ENCODE results near the gene ZNF770. TPM values are rescaled to one million over a fixed set of nuclear protein-coding genes. Genes with fewer than 3 reads are reported as not detected.

Gene ZNF770
- polyA plus RNA-seq, 2 of the 4 experiments (the other 2 are of a cell fraction) = 24.9 to 46.2 TPM

DNA sequence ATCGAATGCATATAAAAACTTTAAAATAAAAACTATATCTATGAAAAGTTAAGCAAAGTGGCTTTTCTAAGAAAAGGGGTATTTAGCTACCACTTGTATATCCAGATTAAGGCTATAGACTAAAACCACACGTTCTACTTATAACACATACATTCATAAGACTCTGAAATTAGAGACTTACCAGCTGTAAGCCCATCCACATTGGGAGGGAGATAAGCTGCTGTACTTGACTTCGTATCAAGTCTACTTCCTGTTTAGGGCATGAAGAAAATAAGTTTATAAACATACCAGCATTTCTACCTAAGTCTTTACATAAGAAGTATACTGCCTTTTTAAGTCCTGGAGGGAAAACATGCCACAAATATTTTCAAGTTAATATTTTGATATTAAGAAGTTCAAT is 46.3 kb downstream of the ZNF770 start:
- POLR2A ChIA-PET = no interaction called here
- FAIRE-seq (peak; percentile 18), ATAC-seq (no peak), DNase-seq (ENCODE audit: low read depth in 1 of 2, low spot score in 1 of 2) (no peak)
- 84% methylated on average over 3 of the region's 3 CpGs for WGBS (ENCODE audit: missing lambda C conversion rate)
- Histone ChIP-seq H3K9me3 (no peaks in the 10 kb centered on the region), H3K27ac (no peak overlapping the region), H3K4me3 (no peak overlapping the region), H3K4me2 (no peak overlapping the region), H3K4me1 (no peaks in the 10 kb centered on the region)
- CTCF ChIA-PET = interaction anchor here (0.6 to 1.9 kb wide), 3 partner anchors 12 to 131 kb away, joined by 3 to 5 read pairs (median 4); partner anchors contain the start of gene AQR
- no peak for TF ChIP-seq RNF2 (IDR thresholded peaks at IDR 0.05; ENCODE audit: borderline replicate concordance, low read depth)
- TF ChIP-seq ZC3H11A (IDR thresholded peaks at IDR 0.05) = no peak
- no peak for TF ChIP-seq CHD4 (IDR thresholded peaks at IDR 0.05; ENCODE audit: borderline replicate concordance)
- TF ChIP-seq HEYL (CRISPR knock-in tag; IDR thresholded peaks at IDR 0.05) = no peak
- no peak for TF ChIP-seq RCOR1 (IDR thresholded peaks at IDR 0.05; ENCODE audit: low read depth, low read length)
- no peak for TF ChIP-seq RAD21 (conservative IDR thresholded peaks at IDR 0.05 in 1 of 2, IDR thresholded peaks at IDR 0.05 in 1 of 2)
- TF ChIP-seq ZFP36 (IDR thresholded peaks at IDR 0.05; ENCODE audit: borderline replicate concordance, partially characterized antibody) = no peak
- TF ChIP-seq POLR2AphosphoS2 (conservative IDR thresholded peaks at IDR 0.05; ENCODE audit: low read length) = no peak
- no peak for TF ChIP-seq RFX5 (IDR thresholded peaks at IDR 0.05)
- TF ChIP-seq FOXS1 (CRISPR knock-in tag; IDR thresholded peaks at IDR 0.05) = no peak
- TF ChIP-seq FOSL2 (IDR thresholded peaks at IDR 0.05) = no peak
- no peak for TF ChIP-seq FOSL2 (CRISPR knock-in tag; IDR thresholded peaks at IDR 0.05)
- TF ChIP-seq HOXB5 (CRISPR knock-in tag; IDR thresholded peaks at IDR 0.05) = no peak
- no peak for TF ChIP-seq HES2 (IDR thresholded peaks at IDR 0.05)
- TF ChIP-seq E2F6 (IDR thresholded peaks at IDR 0.05; ENCODE audit: borderline replicate concordance, low read depth) = no peak

GRCh38 chr15:34941185-34941698 is 46.8 kb downstream of the ZNF770 start:
- H3K27ac ChIP-seq = no peak overlapping the region
- CTCF ChIA-PET = interaction anchor here (0.6 to 2.8 kb wide), 5 partner anchors 13 to 233 kb away, joined by 3 to 8 read pairs (median 4); partner anchors contain the start of gene AQR
- POLR2A ChIA-PET = interaction anchor here (0.5 kb wide), 1 partner anchor 9 kb away, joined by 7 read pairs; no protein-coding TSS in a partner anchor
- H3K4me1 ChIP-seq = no peaks in the 10 kb centered on the region
- WGBS (ENCODE audit: missing lambda C conversion rate) = 91% methylated on average over 2 of the region's 2 CpGs
- no peak overlapping the region for H3K4me3 ChIP-seq
- DNase-seq (ENCODE audit: low read depth in 1 of 2, low spot score in 1 of 2) = no peak
- no peaks in the 10 kb centered on the region for H3K9me3 ChIP-seq
- no peak overlapping the region for H3K4me2 ChIP-seq
- FAIRE-seq = no peak
- TF ChIP-seq, protein P1, sequence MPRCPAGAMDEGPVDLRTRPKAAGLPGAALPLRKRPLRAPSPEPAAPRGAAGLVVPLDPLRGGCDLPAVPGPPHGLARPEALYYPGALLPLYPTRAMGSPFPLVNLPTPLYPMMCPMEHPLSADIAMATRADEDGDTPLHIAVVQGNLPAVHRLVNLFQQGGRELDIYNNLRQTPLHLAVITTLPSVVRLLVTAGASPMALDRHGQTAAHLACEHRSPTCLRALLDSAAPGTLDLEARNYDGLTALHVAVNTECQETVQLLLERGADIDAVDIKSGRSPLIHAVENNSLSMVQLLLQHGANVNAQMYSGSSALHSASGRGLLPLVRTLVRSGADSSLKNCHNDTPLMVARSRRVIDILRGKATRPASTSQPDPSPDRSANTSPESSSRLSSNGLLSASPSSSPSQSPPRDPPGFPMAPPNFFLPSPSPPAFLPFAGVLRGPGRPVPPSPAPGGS (IDR thresholded peaks at IDR 0.05) = no peak
- TF ChIP-seq MAFK (IDR thresholded peaks at IDR 0.05; ENCODE audit: partially characterized antibody) = peak; percentile 88
- no peak for ATAC-seq

DNA sequence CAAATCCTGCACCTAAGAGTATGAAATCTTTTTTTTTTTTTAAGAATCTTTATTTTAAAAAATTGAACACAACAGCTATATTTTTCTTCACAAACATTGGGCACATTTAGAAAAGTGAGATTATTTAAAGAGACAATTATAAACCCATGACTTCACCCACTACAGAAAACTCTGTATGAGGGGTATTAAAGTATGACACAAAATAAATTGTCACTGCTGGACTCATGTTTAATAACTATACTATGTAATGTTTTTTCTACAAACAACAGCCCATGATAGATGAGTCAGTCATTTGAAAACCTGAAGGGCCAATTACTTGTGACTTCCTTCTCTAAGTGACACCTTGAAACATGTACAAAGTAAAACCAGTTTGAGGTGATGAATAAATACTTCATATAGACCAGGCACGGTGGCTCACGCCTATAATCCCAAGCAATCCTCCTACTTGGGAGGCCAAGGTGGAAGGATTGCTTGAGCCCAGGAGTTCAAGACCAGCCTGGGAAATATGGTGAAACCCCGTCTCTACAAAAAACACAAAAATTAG is 54.6 kb downstream of the ZNF770 start:
- ATAC-seq = no peak
- H3K4me3 ChIP-seq = no peak overlapping the region
- CTCF ChIA-PET = interaction anchor here (0.8 to 1.0 kb wide), 2 partner anchors 13 to 324 kb away, joined by 4 to 5 read pairs; no protein-coding TSS in a partner anchor
- POLR2A ChIA-PET = no interaction called here
- 84% methylated on average over 3 of the region's 3 CpGs for WGBS (ENCODE audit: missing lambda C conversion rate)
- H3K9me3 ChIP-seq = no peaks in the 10 kb centered on the region
- H3K4me1 ChIP-seq = no peaks in the 10 kb centered on the region
- H3K4me2 ChIP-seq = no peak overlapping the region
- DNase-seq (ENCODE audit: low read depth in 1 of 2, low spot score in 1 of 2) = no peak
- no peak for TF ChIP-seq HMGXB4 (CRISPR knock-in tag; IDR thresholded peaks at IDR 0.05; ENCODE audit: borderline replicate concordance)
- TF ChIP-seq CHD2 (IDR thresholded peaks at IDR 0.05; ENCODE audit: low read length, partially characterized antibody) = no peak
- no peak for TF ChIP-seq SREBF2 (IDR thresholded peaks at IDR 0.05)
- TF ChIP-seq RNF2 (IDR thresholded peaks at IDR 0.05; ENCODE audit: borderline replicate concordance, low read depth) = no peak
- no peak for TF ChIP-seq HES2 (IDR thresholded peaks at IDR 0.05)
- TF ChIP-seq NR3C1 (IDR thresholded peaks at IDR 0.05) = no peak
- no peak for TF ChIP-seq FOSL2 (IDR thresholded peaks at IDR 0.05)
- TF ChIP-seq FOSL2 (CRISPR knock-in tag; IDR thresholded peaks at IDR 0.05) = no peak
- TF ChIP-seq, protein P2, sequence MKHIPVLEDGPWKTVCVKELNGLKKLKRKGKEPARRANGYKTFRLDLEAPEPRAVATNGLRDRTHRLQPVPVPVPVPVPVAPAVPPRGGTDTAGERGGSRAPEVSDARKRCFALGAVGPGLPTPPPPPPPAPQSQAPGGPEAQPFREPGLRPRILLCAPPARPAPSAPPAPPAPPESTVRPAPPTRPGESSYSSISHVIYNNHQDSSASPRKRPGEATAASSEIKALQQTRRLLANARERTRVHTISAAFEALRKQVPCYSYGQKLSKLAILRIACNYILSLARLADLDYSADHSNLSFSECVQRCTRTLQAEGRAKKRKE (CRISPR knock-in tag; IDR thresholded peaks at IDR 0.05; ENCODE audit: low read depth) = no peak
- FAIRE-seq = peak; percentile 36
- no peak overlapping the region for H3K27ac ChIP-seq
